ENCODE measurements around the gene ZBTB6.
"Not testable (repeated sequence)": the region's sequence is repeated elsewhere in the genome, so short reads cannot be mapped to it uniquely, and the experiment has no call there.

Gene ZBTB6

DNA sequence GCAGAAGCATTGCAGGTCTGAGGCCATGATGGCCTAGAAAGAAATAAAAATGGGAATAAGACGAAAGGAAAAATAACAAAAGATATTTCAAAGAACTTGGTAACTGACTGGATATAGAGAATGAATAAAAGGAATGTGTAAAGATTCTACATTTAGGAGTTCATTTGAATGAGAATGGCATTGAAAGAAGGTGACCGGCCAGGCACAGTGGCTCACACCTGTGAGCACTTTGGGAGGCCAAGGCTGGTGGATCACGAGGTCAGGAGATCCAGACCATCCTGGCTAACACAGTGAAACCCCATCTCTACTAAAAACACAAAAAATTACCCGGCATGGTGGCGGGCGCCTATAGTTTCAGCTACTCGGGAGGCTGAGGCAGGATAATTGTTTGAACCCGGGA lies 9.6 kb upstream of the ZBTB6 start:
- no peak for DNase-seq

DNA sequence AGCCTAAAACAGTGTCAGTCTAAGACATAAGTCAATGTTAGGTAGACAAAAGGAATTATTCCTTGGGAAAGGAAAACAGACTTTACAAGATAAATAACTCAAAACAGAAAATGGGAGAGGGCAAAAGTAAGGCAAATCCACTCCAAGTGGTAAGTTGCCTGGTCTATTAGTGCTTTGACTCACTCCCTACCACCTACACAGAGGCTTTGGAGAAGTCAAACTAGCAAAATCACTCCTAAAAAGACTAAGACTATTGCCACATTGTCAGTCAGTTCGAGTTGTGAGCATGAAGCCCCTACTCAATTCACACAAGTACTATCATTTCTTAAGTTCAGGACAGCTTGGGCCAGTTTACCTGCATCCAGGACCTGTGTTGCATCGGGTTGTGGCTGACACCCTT lies 5.2 kb upstream of the ZBTB6 start:
- DNase-seq, result no peak

DNA sequence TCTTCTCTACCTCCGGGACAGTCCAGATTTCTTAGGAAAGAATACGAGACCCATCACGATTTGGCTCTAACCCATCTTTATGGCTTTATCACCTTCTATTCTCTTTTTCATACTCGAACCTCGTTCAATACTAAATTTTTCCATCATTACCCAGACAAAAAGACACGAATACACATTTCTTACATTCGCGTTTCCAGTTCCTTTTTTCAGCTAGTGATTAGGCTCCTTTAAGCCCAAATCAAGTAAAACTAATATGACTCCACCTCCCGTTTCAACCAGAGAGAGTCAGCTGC lies 506 bp downstream of the ZBTB6 start:
- no peak for DNase-seq

DNA sequence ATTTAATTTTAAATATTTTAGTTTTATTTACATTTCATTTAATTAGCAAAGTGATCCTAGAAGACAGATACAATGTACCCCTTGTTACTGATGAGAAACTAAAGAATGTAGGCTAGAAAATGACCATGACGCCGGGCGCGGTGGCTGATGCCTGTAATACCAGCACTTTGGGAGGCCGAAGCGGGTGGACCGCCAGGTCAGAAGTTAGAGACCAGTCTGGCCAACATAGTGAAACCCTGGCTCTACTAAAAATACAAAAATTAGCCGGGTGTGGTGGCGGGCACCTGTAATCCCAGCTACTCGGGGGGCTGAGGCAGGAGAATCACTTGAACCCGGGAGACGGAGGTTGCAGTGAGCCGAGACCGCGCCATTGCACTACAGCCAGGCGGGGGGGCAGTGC lies 7.0 kb downstream of the ZBTB6 start:
- not testable (repeated sequence) for DNase-seq

DNA sequence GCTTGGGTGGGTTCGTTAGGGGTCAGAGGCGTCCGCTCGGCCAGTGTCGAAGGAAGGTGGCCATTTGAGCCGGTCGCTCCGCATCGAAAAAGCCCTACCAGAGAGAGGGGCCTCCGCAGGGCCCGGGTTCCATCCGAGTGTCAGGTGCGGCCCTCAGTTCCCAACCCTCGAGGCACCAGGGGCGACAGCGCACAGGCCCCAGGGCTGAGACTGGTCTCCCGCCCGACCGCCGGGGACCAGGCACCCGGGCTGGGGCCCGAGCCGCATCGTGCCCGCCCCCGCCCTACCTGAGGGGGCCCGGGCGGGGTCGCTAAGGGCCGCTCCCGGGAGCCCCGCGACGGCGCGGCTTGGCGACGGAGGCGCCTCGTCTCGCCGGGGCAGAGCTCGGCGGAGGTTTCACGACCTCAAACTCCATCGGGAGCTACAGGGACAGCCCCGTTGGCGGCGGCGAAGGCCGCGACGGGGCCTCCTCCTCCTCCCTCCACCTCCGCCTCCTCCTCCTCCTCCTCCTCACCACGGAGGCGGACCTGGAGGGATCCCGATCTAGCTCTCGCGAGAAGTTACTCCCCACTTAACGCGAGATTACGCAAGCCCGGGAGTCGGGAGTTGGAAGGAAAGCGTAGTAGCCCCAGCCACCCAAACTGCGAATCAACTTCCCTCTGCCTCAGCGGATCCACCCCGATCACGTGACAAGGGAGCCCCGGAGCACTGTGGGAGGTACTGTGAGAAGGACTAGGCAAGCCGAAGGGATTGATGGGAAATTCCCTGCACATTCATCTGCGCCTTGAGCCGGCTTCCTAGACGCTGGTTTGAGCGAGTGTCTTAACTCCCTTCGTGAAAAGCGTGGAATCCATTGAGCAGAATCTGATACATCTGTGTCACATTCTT lies 8.1 kb downstream of the ZBTB6 start, which contains the start of gene RC3H2:
TSS of gene RC3H2 (minus strand) at position 537 of the 888 bp plus-strand sequence. CDS start 7,850 bp downstream, outside the sequence.
- peak; percentile 96 for DNase-seq

DNA sequence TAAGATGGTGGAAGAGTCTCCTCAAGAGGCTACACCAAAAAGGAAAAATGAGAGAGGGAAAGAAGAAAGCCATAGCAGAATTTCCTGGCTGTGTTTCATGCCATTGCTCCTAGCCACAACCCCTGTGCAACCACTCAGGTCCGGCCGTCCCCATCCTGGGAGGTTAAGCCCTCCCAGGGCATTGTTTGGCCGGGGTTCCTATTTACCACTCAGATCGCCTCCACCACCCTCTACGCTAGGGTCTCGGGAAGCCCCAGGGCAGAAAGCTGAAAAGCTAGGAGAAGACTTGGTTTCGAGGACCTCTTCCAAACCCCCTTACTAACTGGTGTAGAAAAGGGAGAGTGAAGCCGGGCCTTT lies 8.7 kb downstream of the ZBTB6 start:
- no peak for DNase-seq

DNA sequence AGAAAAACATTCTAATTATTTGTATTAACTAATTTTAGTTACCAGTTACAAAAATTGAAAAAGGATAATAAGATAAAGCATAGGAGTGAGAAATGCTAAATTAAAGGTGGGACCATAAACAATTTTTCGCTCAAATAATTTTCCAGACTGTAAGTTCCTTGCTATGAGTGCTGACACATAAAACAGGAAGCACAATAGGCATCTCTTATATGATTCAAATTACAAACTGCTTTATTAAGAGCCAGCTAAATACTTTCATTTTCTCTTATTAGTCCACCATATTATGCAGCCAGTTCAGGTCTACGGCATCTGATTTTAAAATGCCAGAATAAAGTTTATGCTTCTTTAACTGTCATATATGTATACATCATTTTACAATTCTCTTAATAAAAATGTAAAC lies 12.3 kb downstream of the ZBTB6 start:
- no peak for DNase-seq

DNA sequence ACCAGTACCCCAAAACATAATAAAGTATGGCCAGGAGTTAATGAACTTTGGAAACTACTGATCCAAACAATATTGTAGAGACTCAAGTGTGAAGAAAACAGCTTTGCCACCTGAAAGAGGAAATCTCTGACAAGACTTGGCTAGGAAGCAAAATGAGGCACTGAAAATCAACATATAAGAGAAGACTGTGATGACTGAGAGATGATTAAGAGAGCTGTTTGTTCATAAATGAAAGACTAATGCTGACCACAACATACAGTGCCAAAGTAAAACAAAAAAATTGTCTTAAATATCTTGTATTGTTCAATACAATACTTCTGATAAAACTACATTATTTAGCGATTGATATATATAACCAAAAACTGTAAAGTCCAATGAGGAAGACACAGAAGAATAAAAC lies 15.2 kb downstream of the ZBTB6 start:
- no peak for DNase-seq

DNA sequence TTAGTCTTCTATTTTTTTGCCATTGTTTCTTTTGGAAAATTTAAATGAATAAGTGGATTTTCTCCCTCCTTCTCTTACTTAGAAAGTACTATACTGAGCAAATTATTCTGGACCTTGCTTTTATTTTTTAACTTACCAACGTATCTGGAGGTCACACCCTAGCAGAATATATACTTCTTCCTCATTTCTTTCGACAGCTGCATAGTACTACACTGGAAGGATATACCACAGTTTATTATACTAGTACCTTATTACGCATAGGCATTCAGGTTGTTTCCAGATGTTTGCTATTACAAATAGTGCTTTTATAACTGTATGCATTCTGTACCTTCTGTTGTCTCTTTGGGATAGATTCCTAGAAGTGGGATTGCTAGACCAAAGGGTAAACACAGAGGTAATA lies 24.6 kb downstream of the ZBTB6 start:
- DNase-seq, result no peak

DNA sequence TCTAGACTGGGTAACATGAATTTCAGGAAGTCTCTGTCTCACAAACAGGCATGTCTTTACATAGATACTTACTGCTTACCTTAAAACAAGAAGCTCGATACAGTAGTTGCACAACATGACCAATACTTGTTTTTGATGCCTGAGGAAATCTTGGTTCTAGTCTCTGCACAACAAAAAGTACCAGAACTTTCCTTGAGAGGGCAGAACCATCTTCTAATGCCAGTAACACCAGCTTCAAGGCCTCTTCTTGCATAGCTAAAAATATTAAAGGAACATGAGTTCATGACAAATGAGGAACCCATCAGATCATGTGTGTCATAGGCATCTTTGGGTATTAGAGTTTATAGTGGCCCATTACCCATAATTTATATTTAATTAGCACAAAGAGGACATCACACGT lies 30.0 kb downstream of the ZBTB6 start:
- no peak for DNase-seq

DNA sequence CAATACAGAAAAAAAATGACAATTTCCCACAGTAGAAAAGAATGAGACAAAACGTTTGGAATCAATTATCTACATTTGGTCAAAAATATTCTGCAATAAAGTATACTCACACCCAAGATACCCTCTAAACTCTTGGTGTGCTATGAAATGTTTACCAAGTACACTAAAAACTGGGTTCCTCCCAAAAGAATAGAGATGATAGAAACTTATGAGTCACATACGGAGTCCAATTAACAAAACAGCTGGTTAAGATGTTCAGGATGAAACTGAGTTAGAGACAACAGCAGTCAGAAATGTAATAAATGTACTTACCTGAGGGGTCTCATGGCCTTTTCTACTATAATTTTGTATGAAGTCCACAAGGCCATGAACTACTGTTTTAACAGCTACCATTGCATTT lies 33.7 kb downstream of the ZBTB6 start:
- DNase-seq, result no peak

DNA sequence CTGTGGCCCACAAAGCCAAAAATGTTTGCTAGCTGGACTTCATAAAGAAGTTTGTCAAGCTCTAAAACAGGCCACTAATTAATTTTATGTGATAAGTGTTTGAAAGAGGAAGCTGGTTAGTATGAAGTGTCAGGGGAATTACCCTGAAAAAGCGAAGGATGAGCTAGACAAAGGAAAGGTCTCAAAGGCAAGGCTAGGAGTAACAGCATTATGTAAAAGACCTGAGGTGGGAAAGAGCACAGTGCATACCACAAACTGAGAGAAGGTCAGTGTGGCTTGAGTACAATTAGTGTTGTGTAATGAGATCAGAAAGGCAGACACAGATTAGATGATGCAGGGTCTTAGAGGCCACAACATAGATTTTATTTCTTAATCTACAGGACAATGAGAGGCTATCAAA lies 37.6 kb downstream of the ZBTB6 start:
- no peak for DNase-seq

DNA sequence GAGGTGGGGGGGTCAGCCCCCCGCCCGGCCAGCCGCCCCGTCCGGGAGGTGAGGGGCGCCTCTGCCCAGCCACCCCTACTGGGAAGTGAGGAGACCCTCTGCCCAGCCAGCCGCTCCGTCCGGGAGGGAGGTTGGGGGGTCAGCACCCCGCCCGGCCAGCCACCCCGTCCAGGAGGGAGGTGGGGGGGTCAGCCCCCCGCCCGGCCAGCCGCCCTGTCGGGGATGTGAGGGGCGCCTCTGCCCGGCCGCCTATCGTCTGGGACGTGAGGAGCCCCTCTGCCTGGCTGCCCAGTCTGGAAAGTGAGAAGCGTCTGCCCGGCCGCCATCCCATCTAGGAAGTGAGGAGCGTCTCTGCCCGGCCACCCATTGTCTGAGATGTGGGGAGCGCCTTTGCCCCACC lies 45.8 kb downstream of the ZBTB6 start:
- not testable (repeated sequence) for DNase-seq

DNA sequence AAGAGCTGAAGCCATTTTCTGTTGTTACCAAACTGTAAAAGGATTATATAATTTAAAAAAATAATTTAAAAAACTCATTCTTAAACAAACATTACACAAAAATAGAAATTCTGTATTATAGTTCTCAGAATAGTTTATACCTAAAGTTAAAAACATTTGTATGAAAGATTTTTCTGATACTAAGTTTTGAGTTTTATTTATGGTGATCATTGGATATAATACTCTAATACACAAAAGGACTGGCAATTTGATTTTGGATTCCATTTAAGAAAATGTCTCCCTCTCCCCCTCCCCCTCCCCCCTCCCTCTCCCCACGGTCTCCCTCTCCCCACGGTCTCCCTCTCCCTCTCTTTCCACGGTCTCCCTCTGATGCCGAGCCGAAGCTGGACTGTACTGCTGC lies 47.0 kb downstream of the ZBTB6 start:
- DNase-seq, result no peak

DNA sequence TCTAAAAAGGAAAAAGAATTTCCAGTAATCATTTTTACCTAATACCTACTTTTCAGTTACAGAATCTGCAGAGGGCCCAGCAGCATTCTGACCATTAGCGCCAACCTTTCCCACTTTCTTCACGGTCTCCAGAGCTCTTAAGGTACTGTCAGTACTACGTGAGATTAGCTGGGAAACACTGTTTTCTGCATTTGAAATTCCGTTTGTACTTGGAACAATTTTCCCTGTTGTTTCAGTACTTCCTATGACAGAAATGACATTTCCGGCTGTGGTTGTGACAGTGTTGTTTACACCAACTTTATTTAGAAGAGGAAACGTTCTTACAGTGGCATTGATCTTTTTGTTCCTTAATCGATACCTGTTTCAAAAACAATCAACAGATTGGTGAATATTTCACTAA lies 47.8 kb downstream of the ZBTB6 start:
- no peak for DNase-seq

DNA sequence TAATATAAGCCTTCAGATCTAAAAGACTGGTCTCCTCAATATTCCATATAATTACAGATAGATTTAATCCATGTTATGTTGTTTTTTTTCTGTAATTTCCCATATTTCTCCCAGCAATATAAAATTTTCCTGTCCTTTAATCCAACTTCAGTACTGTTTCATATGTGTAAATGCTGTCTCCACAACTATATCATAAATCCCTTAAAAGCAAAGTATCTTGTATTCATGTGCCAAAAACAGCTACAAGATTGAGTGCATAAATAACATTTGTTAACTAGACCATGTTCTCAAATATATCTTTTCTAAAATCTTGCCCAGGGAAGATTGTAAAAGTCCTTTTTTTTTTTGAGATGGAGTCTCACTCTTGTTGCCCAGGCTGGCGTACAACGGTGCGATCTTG lies 49.7 kb downstream of the ZBTB6 start:
- DNase-seq, result no peak

DNA sequence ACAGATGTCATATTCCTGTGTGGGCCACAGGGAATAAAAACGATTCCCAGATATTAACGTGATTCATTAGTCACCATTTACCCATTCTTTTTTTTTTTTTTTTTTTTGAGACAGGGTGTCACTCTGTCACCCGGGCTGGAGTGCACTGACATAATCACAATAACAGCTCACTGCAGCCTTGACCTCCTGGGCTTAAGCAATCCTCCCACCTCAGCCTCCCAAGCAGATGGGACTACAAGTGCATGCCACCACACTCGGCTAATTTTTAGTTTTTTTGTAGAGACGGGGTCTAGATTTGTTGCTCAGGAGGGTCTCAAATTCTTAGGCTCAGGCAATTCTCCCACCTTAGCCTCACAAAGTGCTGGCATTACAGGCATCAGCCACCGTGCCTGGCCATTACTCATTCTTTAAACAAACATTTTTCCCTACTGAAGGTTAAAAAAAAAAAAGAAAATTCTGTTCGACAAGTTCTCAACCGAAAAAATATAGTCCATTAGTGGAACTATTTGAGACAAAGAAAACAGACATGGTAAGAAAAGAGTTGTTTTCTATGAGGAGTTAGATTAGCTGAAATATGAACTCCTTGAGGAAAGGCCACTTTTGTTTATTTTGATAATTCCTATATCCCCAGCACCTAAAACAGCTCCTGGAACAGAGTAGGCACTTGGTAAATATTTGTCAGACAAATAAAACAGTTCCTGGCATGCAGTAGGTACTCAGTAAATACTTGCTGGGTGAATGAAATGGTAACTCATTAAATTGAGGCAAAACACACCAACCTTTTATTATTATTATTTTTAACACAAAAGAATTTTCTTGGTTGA lies 52.6 kb downstream of the ZBTB6 start:
- DNase-seq, result no peak

Measured in activated CD4-positive, alpha-beta T cell treated with anti-CD3 and anti-CD28 coated beads, Interleukin-2, amount 50 U/mL, for 4 hours (primary cell).